Measurements from ENCODE around the gene SUPT20HL2. TPM values are rescaled to one million over a fixed set of nuclear protein-coding genes. Genes with fewer than 3 reads are reported as not detected.
"Not testable (repeated sequence)": the region's sequence is repeated elsewhere in the genome, so short reads cannot be mapped to it uniquely, and the experiment has no call there.

Gene SUPT20HL2
- total RNA-seq, 1 experiment from 2014 or later, result not detected

DNA sequence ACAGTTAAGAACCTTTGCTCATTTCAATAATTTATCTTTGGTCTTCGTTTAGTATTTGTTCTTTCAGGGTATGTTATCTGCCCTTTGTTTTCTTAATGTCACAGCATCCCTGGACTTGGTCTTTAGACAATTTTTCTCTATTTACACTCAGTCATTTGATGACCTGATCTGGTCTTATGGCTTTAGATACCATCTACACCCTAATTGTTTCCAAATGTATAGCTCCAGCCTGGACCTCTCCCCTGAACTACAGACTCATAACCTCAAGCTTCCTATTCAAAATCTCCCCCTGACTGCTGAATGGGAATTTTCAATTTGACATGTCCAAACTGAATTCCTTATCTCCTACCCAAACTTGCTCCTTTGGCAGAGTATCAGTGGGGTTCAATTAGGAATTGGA, 3.7 kb upstream of the SUPT20HL2 start:
- CTCF ChIA-PET, result interaction anchor here (0.6 kb wide), 1 partner anchor 10 kb away, joined by 6 read pairs; no protein-coding TSS in a partner anchor
- intact Hi-C loops (cut with micrococcal nuclease; ENCODE audit: unreplicated experiment), result no loop called here

DNA sequence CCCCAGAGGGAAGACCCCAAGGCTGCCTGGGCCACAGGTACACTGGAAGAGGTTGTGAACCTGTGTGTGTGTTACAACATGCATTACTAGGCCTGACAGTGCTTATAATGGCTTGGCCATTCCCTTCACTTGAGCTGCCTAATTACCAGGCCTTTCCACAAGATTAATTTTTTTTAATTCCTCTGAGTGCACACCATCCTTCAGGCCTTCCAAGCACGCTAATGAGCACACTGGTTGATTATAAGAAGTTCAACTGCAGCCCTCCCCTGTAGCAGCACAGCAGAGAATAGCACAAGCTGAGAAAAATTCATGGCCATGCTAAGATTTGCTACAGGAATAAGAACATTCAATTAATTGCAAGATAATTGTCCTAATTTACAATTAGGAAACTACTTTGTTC, 2.2 kb upstream of the SUPT20HL2 start:
- DNase-seq, result no peak
- Mint-ChIP-seq H3K4me3 (ENCODE audit: low read depth, unreplicated experiment) (no peak overlapping the region), H3K36me3 (ENCODE audit: insufficient read depth, unreplicated experiment) (no peaks in the 10 kb centered on the region), H3K27me3 (ENCODE audit: unreplicated experiment) (peaks cover 29% of the 10 kb centered on the region), H3K27ac (ENCODE audit: unreplicated experiment) (no peak overlapping the region), H3K4me1 (ENCODE audit: low read depth, unreplicated experiment) (no peaks in the 10 kb centered on the region), H3K9me3 (ENCODE audit: low read depth, unreplicated experiment) (no peaks in the 10 kb centered on the region)
- CTCF ChIA-PET, result no interaction called here
- BruUV-seq (replicated peaks), result no TSS peak
- no peak for TF ChIP-seq CTCF (IDR thresholded peaks at IDR 0.05; ENCODE audit: unreplicated experiment)
- intact Hi-C loops (cut with micrococcal nuclease; ENCODE audit: unreplicated experiment), result no loop called here

More for the DNA sequence above, 3.7 kb upstream of the SUPT20HL2 start:
- no peak for DNase-seq
- H3K4me3 Mint-ChIP-seq (ENCODE audit: low read depth, unreplicated experiment), result no peak overlapping the region
- peaks cover 29% of the 10 kb centered on the region for H3K27me3 Mint-ChIP-seq (ENCODE audit: unreplicated experiment)
- no peaks in the 10 kb centered on the region for H3K36me3 Mint-ChIP-seq (ENCODE audit: insufficient read depth, unreplicated experiment)
- TF ChIP-seq CTCF (IDR thresholded peaks at IDR 0.05; ENCODE audit: unreplicated experiment), result no peak
- no TSS peak for BruUV-seq (replicated peaks)
- no peaks in the 10 kb centered on the region for H3K4me1 Mint-ChIP-seq (ENCODE audit: low read depth, unreplicated experiment)
- no peaks in the 10 kb centered on the region for H3K9me3 Mint-ChIP-seq (ENCODE audit: low read depth, unreplicated experiment)
- H3K27ac Mint-ChIP-seq (ENCODE audit: unreplicated experiment), result no peak overlapping the region

- H3K36me3 Mint-ChIP-seq (ENCODE audit: insufficient read depth, unreplicated experiment); H3K4me3 Mint-ChIP-seq (ENCODE audit: low read depth, unreplicated experiment); DNase-seq; BruUV-seq (replicated peaks); CTCF ChIA-PET; H3K4me1 Mint-ChIP-seq (ENCODE audit: low read depth, unreplicated experiment); intact Hi-C loops (cut with micrococcal nuclease; ENCODE audit: unreplicated experiment); H3K9me3 Mint-ChIP-seq (ENCODE audit: low read depth, unreplicated experiment); H3K27ac Mint-ChIP-seq (ENCODE audit: unreplicated experiment): not testable (repeated sequence)
- peaks cover 11% of the 10 kb centered on the region for H3K27me3 Mint-ChIP-seq (ENCODE audit: unreplicated experiment)
These were observed 1.6 kb downstream of the SUPT20HL2 start for GRCh38 chrX:24312249-24312607.

DNA sequence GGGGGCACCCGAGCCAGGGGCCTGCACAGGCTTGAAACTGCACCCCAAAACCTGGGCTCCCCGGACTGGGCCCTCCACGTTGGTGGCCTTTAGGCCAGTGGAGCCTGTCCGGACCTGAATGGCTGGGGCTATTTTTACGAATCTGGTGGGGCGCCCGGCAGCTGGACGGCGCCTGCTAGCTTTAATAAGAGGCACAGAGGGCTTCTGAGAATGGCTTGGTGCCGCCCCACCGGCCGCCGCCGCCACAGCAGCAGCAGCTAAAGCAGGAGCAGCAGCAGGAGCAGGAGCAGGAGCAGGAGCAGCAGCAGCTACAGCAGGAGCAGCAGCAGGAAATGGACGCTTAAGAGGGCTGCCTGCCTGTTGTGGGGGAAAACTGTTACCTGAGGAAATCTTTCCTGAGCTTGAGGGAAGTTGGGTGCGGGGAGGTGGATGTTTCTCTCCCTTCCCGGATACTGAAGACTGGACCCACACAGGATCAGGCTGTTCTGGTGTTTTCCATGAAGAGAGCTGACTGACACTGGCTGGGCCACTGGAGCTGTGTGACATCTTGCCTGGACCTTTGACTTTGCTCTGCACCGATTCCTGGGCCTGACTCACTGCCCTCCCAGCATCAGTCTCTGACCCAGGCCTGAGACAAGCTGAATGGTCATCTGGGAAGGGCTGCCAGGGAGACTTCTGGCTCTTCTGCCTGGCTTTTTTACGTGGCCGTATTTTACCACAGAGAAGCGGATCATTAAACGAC, 2.2 kb downstream of the SUPT20HL2 start:
- H3K27ac Mint-ChIP-seq (ENCODE audit: unreplicated experiment); H3K27me3 Mint-ChIP-seq (ENCODE audit: unreplicated experiment); intact Hi-C loops (cut with micrococcal nuclease; ENCODE audit: unreplicated experiment); BruUV-seq (replicated peaks); H3K36me3 Mint-ChIP-seq (ENCODE audit: insufficient read depth, unreplicated experiment); CTCF ChIA-PET; H3K4me3 Mint-ChIP-seq (ENCODE audit: low read depth, unreplicated experiment); H3K9me3 Mint-ChIP-seq (ENCODE audit: low read depth, unreplicated experiment); H3K4me1 Mint-ChIP-seq (ENCODE audit: low read depth, unreplicated experiment); DNase-seq: not testable (repeated sequence)

DNA sequence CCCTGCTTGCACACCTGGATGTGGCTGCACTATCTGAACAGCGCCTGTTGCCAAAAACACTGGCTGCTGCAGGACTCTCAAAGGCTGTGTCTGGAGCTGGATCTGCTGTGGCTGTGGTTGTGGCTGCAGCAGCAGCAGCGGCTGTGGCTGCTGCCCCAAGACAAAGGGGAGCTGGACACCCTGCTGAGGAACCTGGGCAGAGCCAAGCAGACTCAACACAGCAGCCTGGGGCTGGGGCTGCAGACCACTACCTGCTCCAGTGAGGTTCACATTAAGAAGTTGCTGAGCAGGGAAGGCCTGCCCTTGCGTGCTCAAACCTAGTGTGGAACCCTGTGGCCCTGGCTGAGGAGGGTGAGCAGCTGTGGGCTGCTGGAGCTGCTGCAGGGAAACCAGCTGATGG, 3.0 kb downstream of the SUPT20HL2 start:
- CTCF ChIA-PET; H3K27me3 Mint-ChIP-seq (ENCODE audit: unreplicated experiment); BruUV-seq (replicated peaks); DNase-seq; intact Hi-C loops (cut with micrococcal nuclease; ENCODE audit: unreplicated experiment); H3K9me3 Mint-ChIP-seq (ENCODE audit: low read depth, unreplicated experiment); H3K36me3 Mint-ChIP-seq (ENCODE audit: insufficient read depth, unreplicated experiment); H3K4me3 Mint-ChIP-seq (ENCODE audit: low read depth, unreplicated experiment); H3K27ac Mint-ChIP-seq (ENCODE audit: unreplicated experiment); H3K4me1 Mint-ChIP-seq (ENCODE audit: low read depth, unreplicated experiment): not testable (repeated sequence)

DNA sequence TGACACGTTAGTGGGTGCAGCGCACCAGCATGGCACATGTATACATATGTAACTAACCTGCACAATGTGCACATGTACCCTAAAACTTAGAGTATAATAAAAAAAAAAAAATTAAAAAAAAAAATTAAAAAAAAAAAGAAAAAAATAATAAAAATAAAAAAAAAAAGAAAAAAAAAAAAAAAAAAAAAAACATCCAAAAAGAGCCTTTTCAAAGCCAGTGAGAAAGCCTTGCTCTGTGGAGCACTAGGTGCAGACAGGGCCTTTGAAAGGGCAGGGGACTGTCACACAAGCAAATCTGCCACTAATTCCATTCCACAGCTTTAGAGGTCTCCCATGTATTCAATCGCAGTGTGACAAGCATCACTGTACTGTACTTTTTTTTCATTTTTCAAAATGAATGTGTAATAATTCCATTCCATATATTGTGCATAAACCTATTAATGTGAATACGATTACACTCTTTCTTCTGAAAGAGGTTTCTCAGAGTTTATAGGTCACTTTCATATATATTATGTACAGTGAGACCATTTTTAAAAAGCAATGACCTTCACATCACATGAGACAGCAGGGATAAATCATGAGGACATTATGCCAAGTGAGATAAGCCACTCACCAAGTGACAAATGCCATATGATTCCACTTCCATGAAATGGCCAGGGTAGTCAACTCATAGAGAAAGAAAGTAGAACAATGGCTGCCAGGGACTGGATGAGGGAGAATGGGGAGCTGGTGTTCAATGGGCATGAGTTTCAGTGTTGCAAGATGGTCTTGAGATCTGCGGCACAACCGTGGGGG, 4.1 kb downstream of the SUPT20HL2 start:
- H3K27ac Mint-ChIP-seq (ENCODE audit: unreplicated experiment); BruUV-seq (replicated peaks): not testable (repeated sequence)

GRCh38 chrX:24308803-24309202, 5.1 kb downstream of the SUPT20HL2 start:
- H3K27ac Mint-ChIP-seq (ENCODE audit: unreplicated experiment); H3K27me3 Mint-ChIP-seq (ENCODE audit: unreplicated experiment); CTCF ChIA-PET; intact Hi-C loops (cut with micrococcal nuclease; ENCODE audit: unreplicated experiment); H3K4me3 Mint-ChIP-seq (ENCODE audit: low read depth, unreplicated experiment); H3K36me3 Mint-ChIP-seq (ENCODE audit: insufficient read depth, unreplicated experiment); H3K9me3 Mint-ChIP-seq (ENCODE audit: low read depth, unreplicated experiment); BruUV-seq (replicated peaks); DNase-seq; H3K4me1 Mint-ChIP-seq (ENCODE audit: low read depth, unreplicated experiment): not testable (repeated sequence)

More for the DNA sequence above, 4.1 kb downstream of the SUPT20HL2 start:
- intact Hi-C loops (cut with micrococcal nuclease; ENCODE audit: unreplicated experiment); H3K4me3 Mint-ChIP-seq (ENCODE audit: low read depth, unreplicated experiment); H3K27me3 Mint-ChIP-seq (ENCODE audit: unreplicated experiment); DNase-seq; H3K9me3 Mint-ChIP-seq (ENCODE audit: low read depth, unreplicated experiment); H3K4me1 Mint-ChIP-seq (ENCODE audit: low read depth, unreplicated experiment); CTCF ChIA-PET; H3K36me3 Mint-ChIP-seq (ENCODE audit: insufficient read depth, unreplicated experiment): not testable (repeated sequence)

Data from Calu3 (cell line).